HG03097 (cell line): ENCODE data around the gene ANP32E.
A peak's percentile ranks its signal among the peaks of the same experiment; 100 is the strongest.
"Not testable (repeated sequence)": the region's sequence is repeated elsewhere in the genome, so short reads cannot be mapped to it uniquely, and the experiment has no call there.

Experiments
- ATAC-seq: cut with Tn5 transposase; IDR thresholded peaks from one replicate; pipeline ENCODE4 v1.9.1; 2021; ENCODE audit not compliant: unreplicated experiment, low FRiP score

The ANP32E gene

GRCh38 chr1:150214099-150214756 is 21.7 kb downstream of the ANP32E start:
- not testable (repeated sequence) for ATAC-seq

- peak; percentile 93 for ATAC-seq
These were observed 22.5 kb downstream of the ANP32E start for GRCh38 chr1:150213170-150214098.

- no peak for ATAC-seq
These were observed 23.8 kb downstream of the ANP32E start for GRCh38 chr1:150212070-150212469.

GRCh38 chr1:150210706-150211105 is 25.2 kb downstream of the ANP32E start:
- ATAC-seq = no peak

GRCh38 chr1:150210091-150210490 is 25.8 kb downstream of the ANP32E start:
- ATAC-seq = no peak

GRCh38 chr1:150208460-150208859 is 27.5 kb downstream of the ANP32E start:
- ATAC-seq = not testable (repeated sequence)

GRCh38 chr1:150207281-150207971 is 28.5 kb downstream of the ANP32E start:
- no peak for ATAC-seq

- ATAC-seq = no peak
These were observed 39.5 kb downstream of the ANP32E start for GRCh38 chr1:150196417-150196816.

GRCh38 chr1:150194381-150195031 is 41.4 kb downstream of the ANP32E start:
- no peak for ATAC-seq

- ATAC-seq = no peak
These were observed 43.9 kb downstream of the ANP32E start for GRCh38 chr1:150192012-150192411.

- no peak for ATAC-seq
These were observed 48.4 kb downstream of the ANP32E start for GRCh38 chr1:150187560-150187931.

GRCh38 chr1:150186789-150187559 is 48.9 kb downstream of the ANP32E start:
- no peak for ATAC-seq

- ATAC-seq = not testable (repeated sequence)
These were observed 49.5 kb downstream of the ANP32E start for GRCh38 chr1:150186438-150186788.

- ATAC-seq = no peak
These were observed 50.4 kb downstream of the ANP32E start for GRCh38 chr1:150185481-150185880.

GRCh38 chr1:150183061-150183460 is 52.9 kb downstream of the ANP32E start:
- no peak for ATAC-seq

- ATAC-seq = no peak
These were observed 53.7 kb downstream of the ANP32E start for GRCh38 chr1:150182247-150182646.

- ATAC-seq = no peak
These were observed 55.4 kb downstream of the ANP32E start for GRCh38 chr1:150180474-150180873.

- no peak for ATAC-seq
These were observed 56.0 kb downstream of the ANP32E start for GRCh38 chr1:150179867-150180266.

GRCh38 chr1:150178548-150178947 is 57.4 kb downstream of the ANP32E start:
- ATAC-seq = no peak

GRCh38 chr1:150176593-150176992 is 59.3 kb downstream of the ANP32E start:
- no peak for ATAC-seq
